Upper lobe of left lung (tissue), 4 donors: ENCODE measurements around the gene FRMD5.

ENCODE experiments used
- CTCF ChIP-seq, 6 experiments: fragments of 450-650 bp in 4 of 6; fragments of 200-600 bp in 2 of 6; sonication (generic) in 2 of 6; IDR thresholded peaks; one replicate each; pipeline ENCODE4 v1.5.1; 2016 to 2019; ENCODE audit warnings: antibody characterized with exemption in 6 of 6
- EP300 ChIP-seq, 4 donors: sonication (generic); formaldehyde crosslinking; IDR thresholded peaks; one replicate each; pipeline ENCODE4 v1.5.1; 2017; ENCODE audit warnings: antibody characterized with exemption in 4 of 4, control low read depth in 2 of 4
- POLR2A ChIP-seq, 4 donors: fragments of 450-650 bp; IDR thresholded peaks; one replicate each; pipeline ENCODE4 v1.5.1; 2016 to 2017; ENCODE audit warnings: antibody characterized with exemption in 4 of 4, mild to moderate bottlenecking in 2 of 4
- POLR2AphosphoS5 ChIP-seq, 2 donors: sonication (generic); formaldehyde crosslinking; IDR thresholded peaks; one replicate each; pipeline ENCODE4 v1.5.1; 2017; ENCODE audit warnings: antibody characterized with exemption in 2 of 2

DNA sequence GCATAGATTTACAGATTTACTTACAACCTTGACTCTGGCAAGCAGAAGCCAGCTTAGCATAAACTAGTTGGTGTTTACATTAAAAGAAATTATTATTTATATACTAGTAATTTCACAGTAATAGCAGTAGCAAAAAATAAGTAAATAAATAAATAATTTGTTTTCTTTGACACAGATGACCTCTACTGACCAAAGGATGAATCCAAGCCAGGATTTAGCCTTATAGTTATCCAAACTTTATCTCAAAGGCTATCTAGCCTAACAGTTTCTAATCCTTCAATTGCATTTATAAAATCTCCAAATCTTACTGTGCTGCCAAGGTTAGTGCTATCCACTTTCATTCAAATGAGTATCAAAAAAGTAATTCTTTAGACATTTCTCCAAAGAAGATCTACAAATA, 64.3 kb downstream of the FRMD5 start:
- no peak for TF ChIP-seq POLR2AphosphoS5 (IDR thresholded peaks at IDR 0.05)
- no peak for TF ChIP-seq CTCF (IDR thresholded peaks at IDR 0.05)
- TF ChIP-seq EP300 (IDR thresholded peaks at IDR 0.05) = no peak
- no peak for TF ChIP-seq POLR2A (IDR thresholded peaks at IDR 0.05)
